ENCODE measurements around the gene UNKL. TPM values are rescaled to one million over a fixed set of nuclear protein-coding genes. Genes with fewer than 3 reads are reported as not detected.
A peak's percentile ranks its signal among the peaks of the same experiment; 100 is the strongest.

The UNKL gene
- total RNA-seq, 1 donor from 2014 or later, result 26.2 TPM

- DNase-seq (ENCODE audit: low read depth, low spot score), result no peak
- TF ChIP-seq CTCF (conservative IDR thresholded peaks at IDR 0.05), result no peak
- H3K4me1 Mint-ChIP-seq, result peaks cover 5% of the 10 kb centered on the region
- no peak overlapping the region for H3K4me3 Mint-ChIP-seq
- H3K27ac Mint-ChIP-seq (ENCODE audit: unreplicated experiment), result no peak overlapping the region
- no peaks in the 10 kb centered on the region for H3K36me3 Mint-ChIP-seq (ENCODE audit: low read depth)
- H3K9me3 Mint-ChIP-seq, result no peaks in the 10 kb centered on the region
- H3K27me3 Mint-ChIP-seq (ENCODE audit: low read depth), result peaks cover 38% of the 10 kb centered on the region
Measured at GRCh38 chr16:1337486-1337885, 77.0 kb downstream of the UNKL start.

- H3K4me1 Mint-ChIP-seq, result peaks cover 7% of the 10 kb centered on the region
- H3K27me3 Mint-ChIP-seq (ENCODE audit: low read depth), result peaks cover 47% of the 10 kb centered on the region
- no peak overlapping the region for H3K27ac Mint-ChIP-seq (ENCODE audit: unreplicated experiment)
- no peak overlapping the region for H3K4me3 Mint-ChIP-seq
- no peak for TF ChIP-seq CTCF (conservative IDR thresholded peaks at IDR 0.05)
- H3K36me3 Mint-ChIP-seq (ENCODE audit: low read depth), result no peaks in the 10 kb centered on the region
- DNase-seq (ENCODE audit: low read depth, low spot score), result no peak
- H3K9me3 Mint-ChIP-seq, result no peaks in the 10 kb centered on the region
Measured at GRCh38 chr16:1336619-1337018, 77.9 kb downstream of the UNKL start.

GRCh38 chr16:1335996-1336395 is 78.5 kb downstream of the UNKL start:
- H3K9me3 Mint-ChIP-seq, result no peaks in the 10 kb centered on the region
- H3K36me3 Mint-ChIP-seq (ENCODE audit: low read depth), result no peaks in the 10 kb centered on the region
- peak overlapping the region; percentile 54 for H3K4me3 Mint-ChIP-seq
- no peak overlapping the region for H3K27ac Mint-ChIP-seq (ENCODE audit: unreplicated experiment)
- no peak for TF ChIP-seq CTCF (conservative IDR thresholded peaks at IDR 0.05)
- H3K27me3 Mint-ChIP-seq (ENCODE audit: low read depth), result peaks cover 52% of the 10 kb centered on the region
- peak; percentile 58 for DNase-seq (ENCODE audit: low read depth, low spot score)
- H3K4me1 Mint-ChIP-seq, result peaks cover 12% of the 10 kb centered on the region

GRCh38 chr16:1335211-1335971 is 79.1 kb downstream of the UNKL start:
- H3K4me1 Mint-ChIP-seq, result peaks cover 12% of the 10 kb centered on the region

GRCh38 chr16:1334739-1335138 is 79.8 kb downstream of the UNKL start:
- no peak for TF ChIP-seq CTCF (conservative IDR thresholded peaks at IDR 0.05)
- DNase-seq (ENCODE audit: low read depth, low spot score), result no peak
- H3K27me3 Mint-ChIP-seq (ENCODE audit: low read depth), result peaks cover 53% of the 10 kb centered on the region
- H3K4me3 Mint-ChIP-seq, result no peak overlapping the region
- H3K36me3 Mint-ChIP-seq (ENCODE audit: low read depth), result no peaks in the 10 kb centered on the region
- H3K9me3 Mint-ChIP-seq, result no peaks in the 10 kb centered on the region
- peaks cover 12% of the 10 kb centered on the region for H3K4me1 Mint-ChIP-seq
- no peak overlapping the region for H3K27ac Mint-ChIP-seq (ENCODE audit: unreplicated experiment)

More at GRCh38 chr16:1335211-1335971, 79.1 kb downstream of the UNKL start:
- Mint-ChIP-seq H3K4me3 (peak overlapping the region; percentile 54), H3K27ac (ENCODE audit: unreplicated experiment) (no peak overlapping the region), H3K27me3 (ENCODE audit: low read depth) (peaks cover 54% of the 10 kb centered on the region), H3K9me3 (no peaks in the 10 kb centered on the region), H3K36me3 (ENCODE audit: low read depth) (no peaks in the 10 kb centered on the region)
- TF ChIP-seq CTCF (conservative IDR thresholded peaks at IDR 0.05), result no peak
- DNase-seq (ENCODE audit: low read depth, low spot score), result no peak
